ENCODE measurements around the gene ZRSR2. TPM values are rescaled to one million over a fixed set of nuclear protein-coding genes. Genes with fewer than 3 reads are reported as not detected.
"Not testable (repeated sequence)": the region's sequence is repeated elsewhere in the genome, so short reads cannot be mapped to it uniquely, and the experiment has no call there.

Gene ZRSR2
- total and polyA plus RNA-seq, 5 experiments from 2014 or later = 15.1 to 44.8 (median 24.9) TPM

DNA sequence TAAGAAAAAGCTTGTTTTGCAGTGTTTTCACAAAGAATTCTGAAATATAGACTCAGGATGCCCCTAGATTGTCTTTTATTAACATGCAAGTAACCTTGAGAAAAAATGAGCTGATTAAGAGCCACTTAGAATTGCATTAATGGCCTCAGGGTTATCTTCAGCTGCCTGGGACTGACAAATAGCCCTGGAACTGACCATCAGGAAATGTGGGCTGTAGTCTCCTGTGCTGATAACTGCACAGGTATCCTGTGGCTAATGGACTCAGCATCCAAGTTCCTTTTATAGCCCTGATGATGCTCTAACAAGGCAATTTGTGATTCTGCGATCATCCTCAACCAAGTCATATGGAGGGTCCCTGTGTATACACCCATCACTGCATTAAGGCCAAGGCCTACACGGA is 35.2 kb upstream of the ZRSR2 start:
- Mint-ChIP-seq H3K36me3 (peaks cover 0 to 11% (median 10%) of the 10 kb centered on the region in 3 donors), H3K9me3 (no peaks in the 10 kb centered on the region), H3K27me3 (no peaks in the 10 kb centered on the region), H3K4me3 (peak overlapping the region in 1 of 10 donors; percentile 7), H3K4me1 (peaks cover 23 to 74% (median 63%) of the 10 kb centered on the region in 4 donors), H3K27ac (peak overlapping the region in 8 of 10 donors; percentile 35 to 98 (median 74))
- no peak for DNase-seq
- no peak for ATAC-seq
- POLR2A ChIA-PET = interaction anchor here (10.9 kb wide), 1 partner anchor 16 kb away, joined by 141 read pairs; the partner anchor contains the start of gene CA5B

DNA sequence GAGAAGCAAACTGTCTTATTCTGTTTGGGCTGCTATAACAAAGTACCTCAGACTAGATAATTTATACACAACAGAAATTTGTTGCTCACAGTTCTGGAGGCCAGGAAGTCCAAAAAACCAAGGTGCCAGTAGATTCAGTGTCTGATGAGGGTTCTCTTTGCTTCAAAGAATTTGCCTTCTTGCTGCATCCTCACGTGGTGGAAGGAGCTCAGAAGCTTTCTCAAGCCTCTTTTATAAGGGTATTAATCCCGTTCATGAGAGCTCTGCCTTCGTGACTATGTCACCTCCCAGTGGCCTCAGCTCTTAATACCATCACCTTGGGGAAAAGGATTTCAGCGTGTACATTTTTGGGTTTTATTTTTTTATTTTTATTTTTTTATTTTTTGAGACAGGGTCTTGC is 32.1 kb upstream of the ZRSR2 start:
- H3K4me1 Mint-ChIP-seq = peaks cover 19 to 61% (median 53%) of the 10 kb centered on the region in 4 donors
- no peaks in the 10 kb centered on the region for H3K9me3 Mint-ChIP-seq
- no peaks in the 10 kb centered on the region for H3K27me3 Mint-ChIP-seq
- POLR2A ChIA-PET = interaction anchor here (0.5 to 2.4 kb wide), 5 partner anchors 18 to 41 kb away, joined by 3 to 17 read pairs (median 7); partner anchors contain the start of genes CA5B and ZRSR2
- peak overlapping the region; percentile 73 to 96 (median 92) for H3K27ac Mint-ChIP-seq
- DNase-seq (peak in 8 of 10 donors; percentile 15 to 67 (median 40)), ATAC-seq (peak; percentile 84 to 96)
- H3K4me3 Mint-ChIP-seq = peak overlapping the region in 9 of 10 donors; percentile 16 to 77 (median 41)
- H3K36me3 Mint-ChIP-seq = peaks cover 0 to 10% (median 6%) of the 10 kb centered on the region in 3 donors

DNA sequence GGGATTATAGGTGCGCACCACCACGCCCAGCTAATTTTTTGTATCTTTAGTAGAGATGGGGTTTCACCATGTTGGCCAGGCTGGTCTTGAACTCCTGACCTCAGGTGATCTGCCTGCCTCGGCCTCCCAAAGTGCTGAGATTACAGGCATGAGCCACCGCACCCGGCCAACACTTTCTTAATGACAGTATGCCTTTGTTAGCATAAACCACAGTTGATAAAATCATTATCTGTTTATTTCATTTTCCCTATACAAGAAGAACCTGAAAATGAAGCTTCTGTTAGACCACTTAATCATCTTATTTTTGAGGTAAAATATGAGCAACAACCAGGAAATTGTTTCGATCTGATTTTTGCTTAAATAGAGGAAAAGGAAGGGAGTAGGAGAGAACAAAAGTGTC is 30.4 kb upstream of the ZRSR2 start:
- not testable (repeated sequence) for ATAC-seq, H3K4me3 Mint-ChIP-seq, DNase-seq, H3K27me3 Mint-ChIP-seq, H3K9me3 Mint-ChIP-seq, H3K36me3 Mint-ChIP-seq
- POLR2A ChIA-PET = interaction anchor here (2.4 kb wide), 1 partner anchor 22 kb away, joined by 17 read pairs; the partner anchor contains the start of gene CA5B
- Mint-ChIP-seq H3K27ac (peak overlapping the region in 8 of 10 donors; percentile 24 to 92 (median 66)), H3K4me1 (peaks cover 14 to 45% (median 44%) of the 10 kb centered on the region in 4 donors)

DNA sequence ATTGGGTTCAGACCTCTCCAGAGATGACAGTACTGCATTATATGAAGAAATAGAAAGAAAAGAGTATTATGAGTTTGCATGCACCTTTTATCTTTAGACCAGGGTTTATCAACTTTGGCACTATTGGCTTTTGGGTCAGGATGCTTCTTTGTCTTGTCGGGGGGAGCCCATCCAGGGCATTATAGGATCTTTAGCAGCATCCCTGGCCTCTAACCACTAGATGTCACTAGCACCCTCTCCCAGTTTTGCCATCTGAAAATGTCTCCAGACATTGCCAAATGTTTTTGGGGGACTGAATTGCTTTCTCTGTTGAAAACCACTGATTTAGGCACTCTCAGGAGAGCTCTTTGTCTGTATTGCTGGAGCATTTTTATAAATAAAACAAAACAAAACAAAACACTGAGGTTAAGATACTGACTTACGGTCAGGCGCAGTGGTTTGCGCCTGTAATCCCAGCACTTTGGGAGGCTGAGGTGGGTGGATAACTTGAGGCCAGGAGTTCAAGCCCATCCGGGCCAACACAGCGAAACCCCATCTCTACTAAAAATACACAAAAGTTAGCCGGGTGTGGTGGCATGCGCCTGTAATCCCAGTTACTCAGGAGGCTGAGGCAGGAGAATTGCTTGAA is 28.6 kb upstream of the ZRSR2 start:
- no peaks in the 10 kb centered on the region for H3K27me3 Mint-ChIP-seq
- H3K4me3 Mint-ChIP-seq = no peak overlapping the region
- peaks cover 9 to 36% (median 33%) of the 10 kb centered on the region in 4 donors for H3K4me1 Mint-ChIP-seq
- peak overlapping the region; percentile 12 to 86 (median 58) for H3K27ac Mint-ChIP-seq
- ATAC-seq (peak in 1 of 2 donors; percentile 40), DNase-seq (peak in 8 of 10 donors; percentile 4 to 62 (median 40))
- POLR2A ChIA-PET = no interaction called here
- peaks cover 0 to 12% (median 3%) of the 10 kb centered on the region in 3 donors for H3K36me3 Mint-ChIP-seq
- no peaks in the 10 kb centered on the region for H3K9me3 Mint-ChIP-seq

DNA sequence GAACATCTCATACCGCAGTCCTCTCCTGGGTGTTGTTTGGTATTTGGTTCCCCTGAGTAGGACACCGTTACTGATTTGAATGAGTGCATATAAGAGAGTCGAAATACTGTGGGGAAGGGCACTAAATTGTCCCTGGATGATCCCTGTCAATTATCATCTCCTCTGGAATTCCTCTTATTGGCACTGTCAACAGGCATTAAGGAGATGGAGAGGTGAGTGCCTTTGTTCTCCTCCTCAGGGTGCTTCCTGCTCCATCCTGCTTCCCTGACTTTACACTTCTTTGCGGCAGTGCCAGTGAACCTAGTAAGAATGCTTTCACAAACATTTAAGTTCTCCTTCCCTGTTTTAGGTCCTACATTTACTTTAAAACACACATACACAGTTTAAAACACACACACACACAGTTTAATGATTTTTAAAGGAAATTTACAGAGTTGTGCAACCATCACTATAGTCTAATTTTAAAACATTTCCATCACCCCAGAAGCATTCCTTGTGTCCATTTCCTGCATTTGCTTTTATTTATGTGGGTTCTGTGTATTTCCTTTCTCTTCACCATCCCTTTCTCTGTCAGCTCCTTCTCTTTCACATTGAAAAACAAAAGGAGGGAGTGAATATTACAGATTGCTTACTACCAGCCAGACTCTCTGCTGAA is 20.9 kb upstream of the ZRSR2 start:
- Mint-ChIP-seq H3K4me3 (no peak overlapping the region), H3K27ac (peak overlapping the region in 5 of 10 donors; percentile 8 to 77 (median 29)), H3K36me3 (peaks cover 6 to 49% (median 10%) of the 10 kb centered on the region in 3 donors), H3K9me3 (no peaks in the 10 kb centered on the region), H3K27me3 (no peaks in the 10 kb centered on the region), H3K4me1 (peaks cover 7 to 19% (median 13%) of the 10 kb centered on the region in 4 donors)
- DNase-seq = no peak
- POLR2A ChIA-PET = no interaction called here
- no peak for ATAC-seq

DNA sequence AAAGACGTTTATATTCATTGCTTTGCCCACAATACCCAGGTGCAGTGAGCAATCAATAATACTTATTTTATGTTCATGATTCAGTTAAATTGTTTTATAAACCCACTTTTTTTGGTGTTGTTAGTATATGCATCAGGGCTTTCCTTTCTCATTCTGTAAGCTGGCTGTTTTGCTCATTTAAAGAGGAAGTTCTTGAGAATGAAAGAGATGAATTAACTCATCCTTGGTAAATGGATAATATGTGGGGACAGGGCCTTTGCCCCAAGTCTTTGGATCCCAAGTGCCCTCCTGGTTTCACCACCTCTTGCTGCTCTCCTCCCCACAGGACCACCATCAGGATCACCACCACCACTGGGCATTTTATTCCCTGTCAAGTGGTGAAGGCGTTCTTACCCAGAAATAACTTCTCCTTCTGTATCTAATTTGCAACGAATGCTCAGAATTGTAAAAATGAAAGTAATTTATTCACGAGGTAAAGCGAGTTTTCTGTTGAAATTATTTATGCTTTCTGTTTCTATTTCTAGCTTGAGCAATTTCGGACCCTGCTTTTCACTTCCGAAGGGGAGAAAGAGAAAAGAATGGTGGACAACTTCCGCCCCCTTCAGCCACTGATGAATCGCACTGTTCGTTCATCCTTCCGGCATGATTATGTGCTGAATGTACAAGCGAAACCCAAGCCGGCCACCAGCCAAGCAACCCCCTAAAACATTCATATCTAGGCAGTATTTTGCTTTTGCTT is 8.2 kb upstream of the ZRSR2 start:
- Mint-ChIP-seq H3K27me3 (no peaks in the 10 kb centered on the region), H3K4me3 (peak overlapping the region; percentile 55 to 83 (median 71)), H3K27ac (peak overlapping the region; percentile 79 to 97 (median 91)), H3K4me1 (peaks cover 0 to 10% (median 4%) of the 10 kb centered on the region in 4 donors), H3K9me3 (no peaks in the 10 kb centered on the region), H3K36me3 (peaks cover 8 to 41% (median 14%) of the 10 kb centered on the region in 3 donors)
- ATAC-seq = peak in 1 of 2 donors; percentile 33
- POLR2A ChIA-PET = interaction anchor here (0.9 kb wide), 1 partner anchor 44 kb away, joined by 3 read pairs; the partner anchor contains the start of gene CA5B
- DNase-seq = no peak

DNA sequence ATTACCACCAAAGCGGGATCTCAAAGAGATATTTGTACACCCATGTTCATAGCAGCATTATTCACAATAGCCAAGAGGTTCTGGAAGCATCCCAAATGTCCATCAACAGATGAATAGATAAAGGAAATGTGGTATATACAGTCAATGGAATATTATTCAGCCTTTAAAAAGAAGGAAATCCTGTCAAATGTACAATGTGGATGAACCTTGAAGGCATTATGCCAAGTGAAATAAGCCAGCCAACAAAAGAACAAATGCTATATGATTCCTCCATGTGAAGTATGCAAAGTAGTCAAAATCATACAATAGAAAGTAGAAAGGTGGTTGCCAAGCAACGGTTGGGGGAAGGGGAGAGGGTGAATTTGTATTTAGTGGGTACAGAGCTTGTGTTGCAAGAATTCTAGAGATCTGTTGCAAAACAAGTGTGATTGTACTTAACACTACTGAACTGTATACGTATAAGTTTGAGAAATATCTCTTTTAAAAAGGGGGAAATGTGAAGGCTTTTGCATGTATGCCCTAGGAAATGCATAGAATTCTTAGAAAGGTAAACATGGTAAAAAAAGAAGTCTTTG is 5.0 kb upstream of the ZRSR2 start:
- no peak for ATAC-seq
- no peaks in the 10 kb centered on the region for H3K27me3 Mint-ChIP-seq
- POLR2A ChIA-PET = no interaction called here
- peak overlapping the region in 4 of 10 donors; percentile 20 to 77 (median 65) for H3K27ac Mint-ChIP-seq
- H3K36me3 Mint-ChIP-seq = peaks cover 8 to 28% (median 14%) of the 10 kb centered on the region in 3 donors
- no peak for DNase-seq
- H3K4me1 Mint-ChIP-seq = peaks cover 0 to 13% (median 7%) of the 10 kb centered on the region in 4 donors
- H3K9me3 Mint-ChIP-seq = no peaks in the 10 kb centered on the region
- H3K4me3 Mint-ChIP-seq = no peak overlapping the region

DNA sequence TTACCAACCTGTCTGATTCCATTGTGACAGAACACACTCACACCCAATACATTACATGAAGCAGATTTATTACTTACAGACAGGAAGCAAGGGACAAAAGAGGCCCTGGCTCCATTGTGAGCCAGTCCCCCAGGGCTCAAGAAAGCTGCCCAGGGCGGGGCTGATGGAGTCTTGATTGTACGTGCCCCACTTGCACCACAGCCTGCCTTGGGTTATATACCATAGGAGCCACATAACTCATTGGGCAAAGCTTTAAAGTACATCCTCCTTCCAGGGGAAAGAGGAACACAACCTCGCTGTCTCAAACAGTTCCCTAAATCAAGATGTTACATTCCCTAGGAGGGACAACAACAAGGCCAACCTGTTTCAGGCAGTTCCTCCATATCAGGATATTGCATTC is 3.4 kb upstream of the ZRSR2 start:
- H3K4me1 Mint-ChIP-seq = peaks cover 0 to 9% (median 6%) of the 10 kb centered on the region in 4 donors
- POLR2A ChIA-PET = no interaction called here
- H3K27ac Mint-ChIP-seq = peak overlapping the region in 6 of 10 donors; percentile 16 to 61 (median 34)
- no peak for ATAC-seq
- no peak overlapping the region for H3K4me3 Mint-ChIP-seq
- peaks cover 8 to 19% (median 14%) of the 10 kb centered on the region in 3 donors for H3K36me3 Mint-ChIP-seq
- no peaks in the 10 kb centered on the region for H3K9me3 Mint-ChIP-seq
- DNase-seq = no peak
- H3K27me3 Mint-ChIP-seq = no peaks in the 10 kb centered on the region

DNA sequence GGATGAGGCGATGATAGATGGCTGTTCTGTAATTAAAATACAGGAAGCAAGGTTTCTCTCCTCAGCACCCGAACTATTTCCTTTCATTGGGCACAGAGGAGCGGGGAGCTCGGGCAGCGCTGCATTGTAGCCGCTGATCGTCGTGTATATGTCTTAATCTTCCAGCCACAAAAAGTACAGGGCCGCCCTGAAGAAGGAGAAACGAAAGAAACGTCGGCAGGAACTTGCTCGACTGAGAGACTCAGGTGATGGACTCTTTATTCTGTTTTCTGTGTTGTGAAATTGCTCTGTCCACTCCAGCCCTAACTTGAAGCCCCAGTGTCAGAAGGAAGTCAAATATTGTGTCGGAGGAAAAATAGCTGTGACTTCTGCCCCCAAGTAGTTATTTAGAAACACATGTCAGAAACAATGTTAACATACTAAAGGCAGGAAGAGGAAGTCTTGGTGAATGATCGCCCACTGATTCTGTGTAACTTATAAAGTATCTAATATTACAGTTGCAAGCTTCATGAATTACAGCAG is 546 bp downstream of the ZRSR2 start:
- DNase-seq (no peak), ATAC-seq (no peak)
- Mint-ChIP-seq H3K27me3 (no peaks in the 10 kb centered on the region), H3K9me3 (no peaks in the 10 kb centered on the region), H3K27ac (no peak overlapping the region), H3K4me1 (peaks cover 6 to 28% (median 27%) of the 10 kb centered on the region in 4 donors), H3K4me3 (no peak overlapping the region), H3K36me3 (peaks cover 0 to 23% (median under 1%) of the 10 kb centered on the region in 3 donors)
- POLR2A ChIA-PET = interaction anchor here (1.0 to 4.1 kb wide), 10 partner anchors 9 to 116 kb away, joined by 3 to 28 read pairs (median 4); partner anchors contain the start of genes AP1S2 and CA5B

DNA sequence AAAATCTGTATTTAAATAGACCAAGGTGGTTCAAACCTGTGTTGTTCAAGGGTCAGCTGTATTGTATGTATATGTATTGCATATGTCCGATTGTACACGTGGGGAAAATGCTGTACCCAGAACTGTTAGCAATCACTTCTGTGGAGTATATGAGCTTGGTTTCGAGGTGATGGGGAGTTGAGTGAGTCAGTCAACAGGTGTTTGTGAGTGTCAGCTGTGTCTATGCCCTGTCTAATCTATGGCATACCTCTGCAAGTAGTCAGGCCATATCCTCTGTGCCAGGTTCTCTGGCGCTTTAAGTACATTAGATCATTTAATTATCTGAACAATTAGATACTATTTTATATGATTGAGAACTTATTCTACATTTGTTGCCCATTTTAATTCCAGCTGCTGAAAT is 7.4 kb downstream of the ZRSR2 start:
- peaks cover 3 to 61% (median 6%) of the 10 kb centered on the region in 3 donors for H3K36me3 Mint-ChIP-seq
- H3K4me3 Mint-ChIP-seq = peak overlapping the region in 2 of 10 donors; percentile 6 to 39
- H3K4me1 Mint-ChIP-seq = peaks cover 12 to 43% (median 33%) of the 10 kb centered on the region in 4 donors
- no peaks in the 10 kb centered on the region for H3K9me3 Mint-ChIP-seq
- H3K27me3 Mint-ChIP-seq = no peaks in the 10 kb centered on the region
- ATAC-seq (no peak), DNase-seq (no peak)
- POLR2A ChIA-PET = interaction anchor here (0.7 kb wide), 1 partner anchor 31 kb away, joined by 7 read pairs; no protein-coding TSS in a partner anchor
- H3K27ac Mint-ChIP-seq = peak overlapping the region in 2 of 10 donors; percentile 20 to 32

DNA sequence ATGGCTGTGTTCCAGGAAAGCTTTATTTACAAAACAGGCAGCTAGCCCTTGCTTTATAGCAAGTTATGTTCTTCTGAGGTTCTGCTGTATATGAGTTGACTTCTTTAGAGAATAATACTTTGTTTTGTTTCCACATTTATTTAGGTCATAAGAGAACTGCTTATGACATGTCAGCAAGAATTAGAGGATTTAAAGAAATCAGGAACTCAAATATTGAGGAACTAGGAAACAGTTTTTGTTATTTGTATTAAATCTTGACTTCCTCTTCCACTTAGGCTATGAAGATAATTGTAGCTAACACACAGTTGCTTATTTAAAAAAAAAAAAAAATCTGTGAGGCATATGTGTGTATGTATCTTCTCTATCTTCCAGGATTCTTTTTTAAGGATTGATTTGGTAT is 14.3 kb downstream of the ZRSR2 start:
- no peaks in the 10 kb centered on the region for H3K9me3 Mint-ChIP-seq
- H3K4me1 Mint-ChIP-seq = peaks cover 0 to 3% (median 3%) of the 10 kb centered on the region in 4 donors
- no peak overlapping the region for H3K27ac Mint-ChIP-seq
- H3K36me3 Mint-ChIP-seq = peaks cover 3 to 70% (median 13%) of the 10 kb centered on the region in 3 donors
- ATAC-seq (no peak), DNase-seq (no peak)
- H3K4me3 Mint-ChIP-seq = no peak overlapping the region
- H3K27me3 Mint-ChIP-seq = no peaks in the 10 kb centered on the region
- POLR2A ChIA-PET = no interaction called here

DNA sequence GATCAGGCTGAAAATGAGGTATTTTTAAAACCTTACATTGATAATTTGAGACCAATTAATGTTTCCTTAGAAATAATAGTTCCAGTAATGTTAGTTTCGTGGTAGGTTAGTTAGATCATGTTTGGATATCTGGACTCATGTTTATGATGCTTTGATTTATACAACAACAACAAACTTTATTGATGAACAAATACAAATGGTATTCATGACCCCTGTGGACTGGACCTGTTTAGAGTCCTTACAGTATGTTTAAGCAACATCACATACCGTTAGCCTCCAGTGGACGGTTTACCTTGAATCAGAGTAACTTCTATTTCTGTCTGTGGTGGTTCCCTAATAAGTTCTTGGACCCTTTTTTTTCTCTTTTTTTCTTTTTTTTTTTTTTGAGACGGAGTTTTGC is 18.0 kb downstream of the ZRSR2 start:
- H3K9me3 Mint-ChIP-seq = no peaks in the 10 kb centered on the region
- H3K4me1 Mint-ChIP-seq = peaks cover 0 to 3% (median 3%) of the 10 kb centered on the region in 4 donors
- H3K27ac Mint-ChIP-seq = no peak overlapping the region
- POLR2A ChIA-PET = no interaction called here
- ATAC-seq (no peak), DNase-seq (no peak)
- H3K4me3 Mint-ChIP-seq = no peak overlapping the region
- peaks cover 5 to 84% (median 13%) of the 10 kb centered on the region in 3 donors for H3K36me3 Mint-ChIP-seq
- no peaks in the 10 kb centered on the region for H3K27me3 Mint-ChIP-seq

Data from naive thymus-derived CD8-positive, alpha-beta T cell (primary cell).